Smooth muscle cell (in vitro differentiated cells): Measurements from ENCODE around the gene TRABD2B. TPM values are rescaled to one million over a fixed set of nuclear protein-coding genes. Genes with fewer than 3 reads are reported as not detected.

Experiments
- DNase-seq: peaks from one replicate; lab custom pipeline; 2025; ENCODE audit not compliant: unreplicated experiment; lab: John Stamatoyannopoulos, UW
- H2AFZ ChIP-seq: fragments of 200-600 bp; sonication (generic); 2 replicates; pipeline ENCODE4 v1.6.0; 2016; ENCODE audit warnings: antibody characterized with exemption, low read depth, mild to moderate bottlenecking
- H3F3A ChIP-seq: fragments of 200-600 bp; sonication (generic); 2 replicates; pipeline ENCODE4 v1.6.0; 2017; ENCODE audit warnings: antibody characterized with exemption, low read depth
- H3K27ac ChIP-seq: fragments of 200-600 bp; sonication (generic); 2 replicates; pipeline ENCODE4 v1.5.1; 2016; ENCODE audit warnings: low read depth, mild to moderate bottlenecking
- H3K27me3 ChIP-seq: fragments of 200-600 bp; sonication (generic); 2 replicates; pipeline ENCODE4 v1.6.1; 2016; ENCODE audit warnings: low read depth, mild to moderate bottlenecking
- H3K36me3 ChIP-seq: fragments of 200-600 bp; sonication (generic); 2 replicates; pipeline ENCODE4 v1.5.1; 2016; ENCODE audit warnings: low read depth
- H3K4me1 ChIP-seq: fragments of 200-600 bp; sonication (generic); 2 replicates; pipeline ENCODE4 v1.5.1; 2016; ENCODE audit warnings: low read depth
- H3K4me2 ChIP-seq: fragments of 200-600 bp; sonication (generic); 2 replicates; pipeline ENCODE4 v1.6.0; 2016; ENCODE audit warnings: mild to moderate bottlenecking
- H3K4me3 ChIP-seq: fragments of 200-600 bp; sonication (generic); 2 replicates; pipeline ENCODE4 v1.5.1; 2016; ENCODE audit warnings: mild to moderate bottlenecking
- H3K79me2 ChIP-seq: fragments of 200-600 bp; sonication (generic); 2 replicates; pipeline ENCODE4 v1.6.0; 2016; ENCODE audit warnings: low read depth, mild to moderate bottlenecking
- H3K9ac ChIP-seq: fragments of 200-600 bp; sonication (generic); 2 replicates; pipeline ENCODE4 v1.6.0; 2016; ENCODE audit warnings: low read depth
- H3K9me3 ChIP-seq: fragments of 200-600 bp; sonication (generic); replicated peaks from 2 replicates; pipeline ENCODE4 v1.5.1; 2016; ENCODE audit warnings: low read depth
- H4K20me1 ChIP-seq: fragments of 200-600 bp; sonication (generic); 2 replicates; pipeline ENCODE4 v1.6.0; 2016; ENCODE audit warnings: low read depth
- WGBS: methylation state at CpG from one replicate; pipeline ENCODE4 v1.1.7; 2016; ENCODE audit warnings: low lambda C conversion rate; 5-methylcytosine and 5-hydroxymethylcytosine counted together
- polyA plus RNA-seq: library from polyadenylated mRNA; unstranded; fragments of >200 nt; fragmentation: Nextera tagmentation; extraction: Ambion mirVana; gene quantifications from 2 replicates; pipeline ENCODE4 v1.2.1, GENCODE V29; 2016
- total RNA-seq: library from RNA; depleted of rRNA; stranded (reverse); fragments of >200 nt; gene quantifications from 2 replicates; pipeline ENCODE4 v1.2.3, GENCODE V29; 2014
- TF ChIP-seq, protein P1 (sequence below): fragments of 200-600 bp; sonication (generic); IDR thresholded peaks from 2 replicates; pipeline ENCODE4 v1.5.1; 2017; ENCODE audit warnings: borderline replicate concordance, mild to moderate bottlenecking, antibody characterized with exemption; ENCODE audit not compliant: insufficient read depth, poor library complexity, severe bottlenecking

TRABD2B gene
- total and polyA plus RNA-seq, 2 experiments from 2014 or later = 0.94 to 4.9 TPM

DNA sequence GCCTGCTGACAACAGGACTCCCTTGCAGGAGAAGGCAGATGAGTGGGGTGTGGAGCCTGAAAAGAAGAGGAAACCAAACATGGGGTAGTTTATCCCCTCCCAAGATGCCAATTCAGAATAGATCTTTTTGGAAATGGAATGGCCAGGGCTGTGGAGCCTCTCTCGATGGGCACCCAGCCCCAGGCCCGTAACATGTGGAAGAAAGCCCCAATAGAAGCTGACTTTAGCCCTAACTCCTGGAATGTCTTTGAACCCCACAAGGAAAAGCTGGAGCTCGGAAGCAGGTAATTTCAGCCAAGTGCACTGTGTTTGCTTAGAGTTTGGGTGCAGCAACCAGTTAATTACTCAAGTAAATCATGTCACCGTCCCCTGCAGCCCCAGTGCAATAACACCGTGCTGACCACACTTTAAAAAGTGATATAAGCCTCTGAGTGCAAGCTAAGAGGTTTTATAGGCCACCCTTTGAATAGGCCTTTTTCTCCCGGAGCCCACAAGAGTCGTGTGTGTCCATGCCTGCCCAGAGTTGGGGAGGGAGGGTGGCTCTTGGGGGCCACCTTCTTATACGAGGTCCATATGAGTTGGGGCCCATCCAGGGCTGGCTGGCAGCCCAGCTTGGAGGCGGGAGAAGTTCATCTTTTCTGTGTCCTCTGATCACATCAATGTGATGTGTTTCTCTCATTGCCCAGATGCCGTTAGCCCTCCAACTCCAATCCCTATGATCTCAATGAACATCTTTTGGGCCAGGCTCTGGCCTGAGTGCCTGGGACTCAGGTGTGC, 153.2 kb downstream of the TRABD2B start:
- WGBS = 83% methylated on average over 10 of the region's 10 CpGs
- DNase-seq = no peak
- no peak overlapping the region for H3K4me3 ChIP-seq
- H3K4me1 ChIP-seq = no peaks in the 10 kb centered on the region
- H2AFZ ChIP-seq = no peak overlapping the region
- TF ChIP-seq, protein P1, sequence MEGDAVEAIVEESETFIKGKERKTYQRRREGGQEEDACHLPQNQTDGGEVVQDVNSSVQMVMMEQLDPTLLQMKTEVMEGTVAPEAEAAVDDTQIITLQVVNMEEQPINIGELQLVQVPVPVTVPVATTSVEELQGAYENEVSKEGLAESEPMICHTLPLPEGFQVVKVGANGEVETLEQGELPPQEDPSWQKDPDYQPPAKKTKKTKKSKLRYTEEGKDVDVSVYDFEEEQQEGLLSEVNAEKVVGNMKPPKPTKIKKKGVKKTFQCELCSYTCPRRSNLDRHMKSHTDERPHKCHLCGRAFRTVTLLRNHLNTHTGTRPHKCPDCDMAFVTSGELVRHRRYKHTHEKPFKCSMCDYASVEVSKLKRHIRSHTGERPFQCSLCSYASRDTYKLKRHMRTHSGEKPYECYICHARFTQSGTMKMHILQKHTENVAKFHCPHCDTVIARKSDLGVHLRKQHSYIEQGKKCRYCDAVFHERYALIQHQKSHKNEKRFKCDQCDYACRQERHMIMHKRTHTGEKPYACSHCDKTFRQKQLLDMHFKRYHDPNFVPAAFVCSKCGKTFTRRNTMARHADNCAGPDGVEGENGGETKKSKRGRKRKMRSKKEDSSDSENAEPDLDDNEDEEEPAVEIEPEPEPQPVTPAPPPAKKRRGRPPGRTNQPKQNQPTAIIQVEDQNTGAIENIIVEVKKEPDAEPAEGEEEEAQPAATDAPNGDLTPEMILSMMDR = no peak
- no peak overlapping the region for H3K9ac ChIP-seq
- H3K9me3 ChIP-seq = no peaks in the 10 kb centered on the region
- no peaks in the 10 kb centered on the region for H3K36me3 ChIP-seq
- H3K4me2 ChIP-seq = no peak overlapping the region
- no peaks in the 10 kb centered on the region for H3K27me3 ChIP-seq
- no peak overlapping the region for H3K27ac ChIP-seq
- no peaks in the 10 kb centered on the region for H3K79me2 ChIP-seq
- H3F3A ChIP-seq = no peaks in the 10 kb centered on the region
- H4K20me1 ChIP-seq = peaks cover 63% of the 10 kb centered on the region

DNA sequence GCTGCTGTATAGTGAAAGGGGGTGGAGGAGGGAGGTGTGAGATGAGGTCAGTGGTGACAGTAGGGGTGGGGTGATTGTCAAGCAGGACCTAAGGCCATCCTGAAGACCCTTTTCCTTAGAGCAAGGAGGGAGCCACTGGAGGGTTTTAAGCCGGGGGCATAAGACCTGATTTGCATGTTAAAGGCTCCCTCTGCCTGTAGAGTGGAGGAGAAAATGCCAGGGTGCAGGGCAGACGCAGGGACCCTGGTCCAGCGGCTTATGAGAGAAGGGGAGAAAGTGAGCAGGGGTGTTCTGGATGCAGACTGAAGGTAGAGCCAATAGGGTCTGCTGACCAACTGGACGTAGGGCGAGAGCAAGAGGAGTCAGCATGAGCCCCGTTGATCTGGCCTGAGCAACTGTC, 154.1 kb downstream of the TRABD2B start:
- DNase-seq = no peak
- 77% methylated on average over 6 of the region's 6 CpGs for WGBS

GRCh38 chr1:47842228-47842919, 154.8 kb downstream of the TRABD2B start:
- no peak overlapping the region for H3K27ac ChIP-seq
- H3K79me2 ChIP-seq = no peaks in the 10 kb centered on the region
- no peak overlapping the region for H3K9ac ChIP-seq
- peaks cover 63% of the 10 kb centered on the region for H4K20me1 ChIP-seq
- no peaks in the 10 kb centered on the region for H3K4me1 ChIP-seq
- H3K4me3 ChIP-seq = no peak overlapping the region
- H3K9me3 ChIP-seq = no peaks in the 10 kb centered on the region
- no peaks in the 10 kb centered on the region for H3K36me3 ChIP-seq
- TF ChIP-seq, protein P1 = no peak
- no peak overlapping the region for H3K4me2 ChIP-seq
- WGBS = 37% methylated on average over 5 of the region's 5 CpGs
- H2AFZ ChIP-seq = no peak overlapping the region
- no peaks in the 10 kb centered on the region for H3K27me3 ChIP-seq
- H3F3A ChIP-seq = no peaks in the 10 kb centered on the region
- DNase-seq = no peak

More for the DNA sequence above, 154.1 kb downstream of the TRABD2B start:
- no peak overlapping the region for H3K27ac ChIP-seq
- H3K79me2 ChIP-seq = no peaks in the 10 kb centered on the region
- no peaks in the 10 kb centered on the region for H3F3A ChIP-seq
- TF ChIP-seq, protein P1 = no peak
- H3K9ac ChIP-seq = no peak overlapping the region
- H3K9me3 ChIP-seq = no peaks in the 10 kb centered on the region
- no peak overlapping the region for H3K4me2 ChIP-seq
- H3K27me3 ChIP-seq = no peaks in the 10 kb centered on the region
- H3K4me3 ChIP-seq = no peak overlapping the region
- H2AFZ ChIP-seq = no peak overlapping the region
- peaks cover 59% of the 10 kb centered on the region for H4K20me1 ChIP-seq
- H3K36me3 ChIP-seq = no peaks in the 10 kb centered on the region
- no peaks in the 10 kb centered on the region for H3K4me1 ChIP-seq
